Calu3 (cell line): ENCODE results near the gene ARL4A. TPM values are rescaled to one million over a fixed set of nuclear protein-coding genes. Genes with fewer than 3 reads are reported as not detected.
A peak's percentile ranks its signal among the peaks of the same experiment; 100 is the strongest.

ENCODE experiments used
- BruUV-seq: library from RNA; stranded (reverse); fragments of 400-500 nt; replicated peaks from 2 replicates; lab custom pipeline; 2021; lab: Mats Ljungman, UMichigan
- CTCF ChIA-PET: fragments of 300-600 bp; sonication (Branson Sonifier 250); formaldehyde crosslinking; loops from one replicate; lab custom pipeline; 2022; ENCODE audit warnings: antibody characterized with exemption; lab: Charles Lee
- DNase-seq: peaks from one replicate; pipeline ENCODE4 v3.0.0; 2022
- H3K27ac Mint-ChIP-seq: one replicate; pipeline ENCODE4 v1.8.0; 2022; ENCODE audit warnings: mixed read lengths; ENCODE audit not compliant: unreplicated experiment
- H3K27me3 Mint-ChIP-seq: one replicate; pipeline ENCODE4 v1.8.0; 2022; ENCODE audit warnings: mixed read lengths; ENCODE audit not compliant: unreplicated experiment
- H3K36me3 Mint-ChIP-seq: one replicate; pipeline ENCODE4 v1.8.0; 2022; ENCODE audit warnings: mild to moderate bottlenecking, moderate library complexity, mixed read lengths; ENCODE audit not compliant: insufficient read depth, unreplicated experiment
- H3K4me1 Mint-ChIP-seq: one replicate; pipeline ENCODE4 v1.8.0; 2022; ENCODE audit warnings: mild to moderate bottlenecking, low read depth, mixed read lengths; ENCODE audit not compliant: unreplicated experiment
- H3K4me3 Mint-ChIP-seq: one replicate; pipeline ENCODE4 v1.8.0; 2022; ENCODE audit warnings: mild to moderate bottlenecking, low read depth, moderate library complexity, mixed read lengths; ENCODE audit not compliant: unreplicated experiment
- H3K9me3 Mint-ChIP-seq: one replicate; pipeline ENCODE4 v1.8.0; 2022; ENCODE audit warnings: low read depth, mixed read lengths; ENCODE audit not compliant: unreplicated experiment
- intact Hi-C: fragments of 100-400 bp; cut with micrococcal nuclease; formaldehyde crosslinking; loops from one replicate; pipeline ENCODE4 v1.10.0; 2022; ENCODE audit not compliant: unreplicated experiment
- total RNA-seq: library from RNA; stranded (reverse); gene quantifications from 2 replicates; pipeline ENCODE4 v1.2.3, GENCODE V29; 2022
- TF ChIP-seq, protein P1 (sequence below): fragments of 200-600 bp; IDR thresholded peaks from one replicate; pipeline ENCODE4 v1.8.0; 2022; ENCODE audit warnings: antibody characterized with exemption; ENCODE audit not compliant: unreplicated experiment

Gene ARL4A
- total RNA-seq, 1 experiment from 2014 or later, result 31.9 TPM

DNA sequence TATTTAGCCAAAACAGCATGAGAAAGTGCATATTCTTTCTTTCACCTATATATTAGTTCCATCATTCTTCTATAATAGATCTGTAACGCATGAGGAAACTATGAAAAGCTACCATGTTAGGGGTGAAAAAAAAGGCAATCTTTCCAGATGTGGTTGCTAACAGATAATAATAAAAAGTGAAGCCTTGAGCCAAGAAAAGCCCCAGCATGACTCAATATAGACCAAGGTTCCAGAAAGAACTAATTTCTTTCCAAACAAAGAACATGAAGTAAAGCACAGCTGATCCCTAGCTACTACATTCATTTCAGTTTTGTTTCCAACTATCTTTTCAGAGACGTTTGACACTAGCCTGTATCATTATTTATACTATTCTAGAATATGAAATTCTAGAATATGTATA, 16.4 kb downstream of the ARL4A start:
- CTCF ChIA-PET, result interaction anchor here (0.7 kb wide), 2 partner anchors 12 to 82 kb away, joined by 3 to 4 read pairs; no protein-coding TSS in a partner anchor
- Mint-ChIP-seq H3K27ac (no peak overlapping the region), H3K9me3 (peaks cover 9% of the 10 kb centered on the region), H3K36me3 (no peaks in the 10 kb centered on the region), H3K27me3 (no peaks in the 10 kb centered on the region), H3K4me3 (no peak overlapping the region), H3K4me1 (peaks cover 26% of the 10 kb centered on the region)
- intact Hi-C loops, result no loop called here
- DNase-seq, result no peak
- TF ChIP-seq, protein P1, sequence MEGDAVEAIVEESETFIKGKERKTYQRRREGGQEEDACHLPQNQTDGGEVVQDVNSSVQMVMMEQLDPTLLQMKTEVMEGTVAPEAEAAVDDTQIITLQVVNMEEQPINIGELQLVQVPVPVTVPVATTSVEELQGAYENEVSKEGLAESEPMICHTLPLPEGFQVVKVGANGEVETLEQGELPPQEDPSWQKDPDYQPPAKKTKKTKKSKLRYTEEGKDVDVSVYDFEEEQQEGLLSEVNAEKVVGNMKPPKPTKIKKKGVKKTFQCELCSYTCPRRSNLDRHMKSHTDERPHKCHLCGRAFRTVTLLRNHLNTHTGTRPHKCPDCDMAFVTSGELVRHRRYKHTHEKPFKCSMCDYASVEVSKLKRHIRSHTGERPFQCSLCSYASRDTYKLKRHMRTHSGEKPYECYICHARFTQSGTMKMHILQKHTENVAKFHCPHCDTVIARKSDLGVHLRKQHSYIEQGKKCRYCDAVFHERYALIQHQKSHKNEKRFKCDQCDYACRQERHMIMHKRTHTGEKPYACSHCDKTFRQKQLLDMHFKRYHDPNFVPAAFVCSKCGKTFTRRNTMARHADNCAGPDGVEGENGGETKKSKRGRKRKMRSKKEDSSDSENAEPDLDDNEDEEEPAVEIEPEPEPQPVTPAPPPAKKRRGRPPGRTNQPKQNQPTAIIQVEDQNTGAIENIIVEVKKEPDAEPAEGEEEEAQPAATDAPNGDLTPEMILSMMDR, result no peak
- no TSS peak for BruUV-seq

DNA sequence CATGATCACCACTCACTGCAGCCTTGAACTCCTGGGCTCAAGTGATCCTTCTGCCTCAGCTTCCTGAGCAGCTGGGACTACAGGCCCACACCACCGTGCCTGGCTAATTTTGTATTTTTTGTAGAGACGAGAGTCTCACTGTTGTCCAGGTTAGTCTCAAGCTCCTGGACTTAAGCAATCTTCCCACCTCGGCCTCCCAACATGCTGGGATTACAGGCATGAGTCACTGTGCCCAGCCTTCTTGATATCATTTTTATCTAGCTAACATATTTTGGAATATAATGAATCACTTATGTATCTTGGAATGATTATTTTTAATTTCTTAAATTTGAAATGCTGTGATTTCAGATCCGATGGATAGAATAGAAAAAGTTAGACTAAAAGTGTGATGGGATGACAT, 18.4 kb downstream of the ARL4A start:
- peaks cover 26% of the 10 kb centered on the region for H3K4me1 Mint-ChIP-seq
- intact Hi-C loops, result no loop called here
- no peak for DNase-seq

DNA sequence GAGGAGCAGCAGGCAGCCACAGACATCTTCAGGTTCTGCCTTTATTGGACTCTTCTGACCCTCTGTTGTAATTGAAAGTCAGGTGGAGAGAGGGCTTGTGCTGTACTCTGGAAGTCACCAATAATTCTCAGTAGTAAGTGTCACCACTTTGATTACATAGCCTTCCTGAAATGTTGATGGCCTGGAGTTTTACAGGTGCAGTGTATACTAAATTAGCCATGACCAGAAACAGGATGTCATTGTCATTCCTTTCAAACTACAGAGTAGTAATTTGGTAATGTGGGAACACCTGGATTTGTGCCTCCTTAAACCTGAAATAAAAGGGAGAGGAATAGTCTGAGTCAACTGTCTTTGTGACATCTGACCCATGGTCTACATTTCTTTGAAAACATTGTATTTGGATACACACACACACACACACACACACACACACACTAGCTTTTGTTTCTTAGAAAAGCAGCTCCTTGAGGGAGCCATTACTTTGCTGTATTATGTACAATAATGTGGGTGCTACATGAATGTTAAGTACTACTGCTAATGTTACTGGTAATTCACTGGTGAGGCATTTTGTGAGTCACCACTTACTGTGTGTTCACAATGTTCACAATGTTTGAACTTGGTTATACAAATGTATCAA, 19.6 kb downstream of the ARL4A start:
- peaks cover 2% of the 10 kb centered on the region for H3K9me3 Mint-ChIP-seq
- intact Hi-C loops, result no loop called here
- peaks cover 26% of the 10 kb centered on the region for H3K4me1 Mint-ChIP-seq
- CTCF ChIA-PET, result interaction anchor here (0.6 to 1.8 kb wide), 6 partner anchors 11 to 535 kb away, joined by 3 to 12 read pairs (median 4); partner anchors contain the start of gene ARL4A
- TF ChIP-seq, protein P1, result no peak
- H3K4me3 Mint-ChIP-seq, result no peak overlapping the region
- DNase-seq, result no peak
- no peaks in the 10 kb centered on the region for H3K27me3 Mint-ChIP-seq
- H3K27ac Mint-ChIP-seq, result peak overlapping the region; percentile 7
- no TSS peak for BruUV-seq
- no peaks in the 10 kb centered on the region for H3K36me3 Mint-ChIP-seq

More for the DNA sequence above, 18.4 kb downstream of the ARL4A start:
- peaks cover 5% of the 10 kb centered on the region for H3K9me3 Mint-ChIP-seq
- H3K36me3 Mint-ChIP-seq, result no peaks in the 10 kb centered on the region
- CTCF ChIA-PET, result interaction anchor here (1.0 to 1.8 kb wide), 3 partner anchors 10 to 19 kb away, joined by 3 to 12 read pairs (median 7); partner anchors contain the start of gene ARL4A
- TF ChIP-seq, protein P1, result no peak
- H3K27me3 Mint-ChIP-seq, result no peaks in the 10 kb centered on the region
- H3K27ac Mint-ChIP-seq, result no peak overlapping the region
- H3K4me3 Mint-ChIP-seq, result no peak overlapping the region
- no TSS peak for BruUV-seq

DNA sequence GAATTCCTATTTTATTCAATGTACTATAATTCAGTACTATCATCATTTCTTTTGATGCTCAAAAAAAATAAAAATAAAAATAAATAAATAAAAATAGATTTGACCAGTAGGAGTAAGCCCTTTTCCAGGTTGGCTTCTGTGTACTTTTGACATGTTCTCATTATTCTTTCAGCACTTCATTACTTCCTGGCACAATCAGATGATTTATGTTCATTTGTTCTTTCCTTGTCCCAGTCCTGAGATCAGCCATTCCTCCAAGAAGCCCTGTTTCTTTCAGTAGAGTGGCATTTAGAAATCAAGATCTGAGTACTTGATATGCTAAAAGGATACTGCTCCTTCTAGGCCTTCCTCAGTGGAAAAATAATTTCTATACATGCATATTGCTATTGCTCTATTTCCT, 20.9 kb downstream of the ARL4A start:
- TF ChIP-seq, protein P1, result no peak
- Mint-ChIP-seq H3K4me3 (no peak overlapping the region), H3K9me3 (no peaks in the 10 kb centered on the region), H3K36me3 (no peaks in the 10 kb centered on the region), H3K27me3 (no peaks in the 10 kb centered on the region), H3K27ac (no peak overlapping the region), H3K4me1 (peaks cover 27% of the 10 kb centered on the region)
- CTCF ChIA-PET, result no interaction called here
- BruUV-seq, result no TSS peak
- DNase-seq, result no peak
- intact Hi-C loops, result no loop called here
